MM.1S (cell line): Measurements from ENCODE around the gene MAP3K19.

Source experiments
- DNase-seq: peaks from one replicate; pipeline ENCODE4 v3.0.0-alpha.2; 2015
- H2AFZ ChIP-seq: fragments of 300-600 bp; sonication (generic); 2 replicates; pipeline ENCODE4 v1.6.0; 2016; ENCODE audit warnings: antibody characterized with exemption, low read length
- H3F3A ChIP-seq: fragments of 300-600 bp; sonication (generic); 2 replicates; pipeline ENCODE4 v1.6.1; 2016; ENCODE audit warnings: mild to moderate bottlenecking, antibody characterized with exemption, low read length, moderate library complexity, mixed read lengths; ENCODE audit not compliant: insufficient read depth
- H3K27ac ChIP-seq: fragments of 300-600 bp; sonication (generic); 2 replicates; pipeline ENCODE4 v1.5.1; 2016; ENCODE audit warnings: mild to moderate bottlenecking, low read length
- H3K27me3 ChIP-seq: fragments of 300-600 bp; sonication (generic); replicated peaks from 2 replicates; pipeline ENCODE4 v1.6.0; 2016; ENCODE audit warnings: low read length; ENCODE audit not compliant: insufficient read depth
- H3K36me3 ChIP-seq: fragments of 300-600 bp; sonication (generic); replicated peaks from 2 replicates; pipeline ENCODE4 v1.6.1; 2016; ENCODE audit warnings: mild to moderate bottlenecking, low read length, mixed read lengths; ENCODE audit not compliant: insufficient read depth
- H3K4me1 ChIP-seq: fragments of 300-600 bp; sonication (generic); 2 replicates; pipeline ENCODE4 v1.6.1; 2016; ENCODE audit warnings: low read length, mixed read lengths
- H3K4me2 ChIP-seq: fragments of 300-600 bp; sonication (generic); 2 replicates; pipeline ENCODE4 v1.6.0; 2016; ENCODE audit warnings: low read depth, low read length
- H3K4me3 ChIP-seq: fragments of 300-600 bp; sonication (generic); 2 replicates; pipeline ENCODE4 v1.5.1; 2016; ENCODE audit warnings: low read length, mixed read lengths
- H3K79me2 ChIP-seq: fragments of 300-600 bp; sonication (generic); 2 replicates; pipeline ENCODE4 v1.6.1; 2016; ENCODE audit warnings: mixed run types, low read length, mixed read lengths
- H3K9ac ChIP-seq: fragments of 300-600 bp; sonication (generic); 2 replicates; pipeline ENCODE4 v1.6.1; 2016; ENCODE audit warnings: low read length, mixed read lengths
- H3K9me2 ChIP-seq: fragments of 300-600 bp; sonication (generic); replicated peaks from 2 replicates; pipeline ENCODE4 v1.6.1; 2016; ENCODE audit warnings: mild to moderate bottlenecking, low read length, mixed read lengths; ENCODE audit not compliant: insufficient read depth
- H3K9me3 ChIP-seq: fragments of 300-600 bp; sonication (generic); replicated peaks from 2 replicates; pipeline ENCODE4 v1.6.1; 2016; ENCODE audit warnings: mild to moderate bottlenecking, low read length, mixed read lengths; ENCODE audit not compliant: insufficient read depth
- H4K20me1 ChIP-seq: fragments of 300-600 bp; sonication (generic); 2 replicates; pipeline ENCODE4 v1.6.1; 2016; ENCODE audit warnings: mild to moderate bottlenecking, low read length, moderate library complexity, mixed read lengths; ENCODE audit not compliant: insufficient read depth
- CTCF ChIP-seq: fragments of 300-600 bp; sonication (generic); IDR thresholded peaks from 2 replicates; pipeline ENCODE4 v1.5.1; 2016; ENCODE audit warnings: antibody characterized with exemption, low read length, mixed read lengths
- EZH2 ChIP-seq: fragments of 300-600 bp; sonication (generic); optimal IDR thresholded peaks from 2 replicates; pipeline ENCODE3; 2017; ENCODE audit warnings: low read depth, mild to moderate bottlenecking, antibody characterized with exemption, low read length, mixed read lengths
- EZH2phosphoT487 ChIP-seq: fragments of 300-600 bp; sonication (generic); IDR thresholded peaks from 2 replicates; pipeline ENCODE4 v1.6.1; 2018; ENCODE audit warnings: antibody characterized with exemption, low read length

The MAP3K19 gene

GRCh38 chr2:134949981-134950708 lies 97.1 kb downstream of the MAP3K19 start:
- no peaks in the 10 kb centered on the region; the same call in 1 of the 2 replicates for H4K20me1 ChIP-seq
- no peaks in the 10 kb centered on the region for H3K9me3 ChIP-seq
- no peaks in the 10 kb centered on the region for H3K9me2 ChIP-seq
- no peak overlapping the region for H3K9ac ChIP-seq
- H3F3A ChIP-seq: no peaks in the 10 kb centered on the region
- no peak overlapping the region for H3K4me3 ChIP-seq
- peaks cover 42% of the 10 kb centered on the region for H3K79me2 ChIP-seq
- no peak overlapping the region for H2AFZ ChIP-seq
- H3K27ac ChIP-seq: no peak overlapping the region
- no peaks in the 10 kb centered on the region for H3K27me3 ChIP-seq
- no peak overlapping the region for H3K4me2 ChIP-seq
- H3K4me1 ChIP-seq: no peaks in the 10 kb centered on the region
- no peak for DNase-seq
- peaks cover 23% of the 10 kb centered on the region for H3K36me3 ChIP-seq
- TF ChIP-seq EZH2 (no peak), CTCF (no peak), EZH2phosphoT487 (no peak)

GRCh38 chr2:134946073-134946472 lies 101.2 kb downstream of the MAP3K19 start:
- no peak overlapping the region for H2AFZ ChIP-seq
- H3F3A ChIP-seq: no peaks in the 10 kb centered on the region
- no peak overlapping the region for H3K27ac ChIP-seq
- no peaks in the 10 kb centered on the region for H3K9me3 ChIP-seq
- no peak for TF ChIP-seq EZH2
- no peaks in the 10 kb centered on the region for H3K9me2 ChIP-seq
- H3K4me2 ChIP-seq: no peak overlapping the region
- no peaks in the 10 kb centered on the region for H3K27me3 ChIP-seq
- peaks cover 25% of the 10 kb centered on the region for H3K36me3 ChIP-seq
- H3K4me3 ChIP-seq: no peak overlapping the region
- DNase-seq: no peak
- no peak overlapping the region for H3K9ac ChIP-seq
- peaks cover 65% of the 10 kb centered on the region for H3K79me2 ChIP-seq
- H3K4me1 ChIP-seq: peaks cover 15% of the 10 kb centered on the region
- H4K20me1 ChIP-seq: no peaks in the 10 kb centered on the region; the same call in 1 of the 2 replicates

- Histone ChIP-seq H3K9ac (no peak overlapping the region), H3K4me3 (no peak overlapping the region), H4K20me1 (no peaks in the 10 kb centered on the region), H3K27ac (no peak overlapping the region), H3K9me2 (no peaks in the 10 kb centered on the region), H3K4me1 (peaks cover 15% of the 10 kb centered on the region), H3K27me3 (no peaks in the 10 kb centered on the region), H3F3A (no peaks in the 10 kb centered on the region), H3K9me3 (no peaks in the 10 kb centered on the region), H3K36me3 (peaks cover 27% of the 10 kb centered on the region), H3K4me2 (no peak overlapping the region), H2AFZ (no peak overlapping the region), H3K79me2 (peaks cover 66% of the 10 kb centered on the region)
- no peak for DNase-seq
- TF ChIP-seq CTCF: no peak
- TF ChIP-seq EZH2phosphoT487: no peak
- TF ChIP-seq EZH2: no peak
Observed at GRCh38 chr2:134944975-134945374, 102.3 kb downstream of the MAP3K19 start.

GRCh38 chr2:134943540-134943939 lies 103.7 kb downstream of the MAP3K19 start:
- Histone ChIP-seq H3K4me2 (peak overlapping the region; percentile 19; the same call in 1 of the 2 replicates), H3K9ac (no peak overlapping the region), H3K4me3 (no peak overlapping the region), H3K36me3 (peaks cover 33% of the 10 kb centered on the region), H3K27me3 (no peaks in the 10 kb centered on the region), H3K79me2 (peaks cover 68% of the 10 kb centered on the region), H4K20me1 (no peaks in the 10 kb centered on the region), H3K4me1 (peaks cover 15% of the 10 kb centered on the region), H3K9me2 (no peaks in the 10 kb centered on the region), H3F3A (no peaks in the 10 kb centered on the region), H2AFZ (no peak overlapping the region), H3K9me3 (no peaks in the 10 kb centered on the region), H3K27ac (peak overlapping the region; percentile 6; the same call in 1 of the 2 replicates)
- TF ChIP-seq CTCF (no peak), EZH2phosphoT487 (no peak), EZH2 (no peak)
- DNase-seq: no peak
